H1 (cell line): ENCODE data around the gene UBQLN1.

Experiments
- BRCA1 ChIP-seq: IDR thresholded peaks from 2 replicates; pipeline ENCODE4 v1.6.1; 2012; ENCODE audit warnings: low read depth, low read length, improper control_type of control experiment
- CTCF ChIP-seq, 3 experiments: IDR thresholded peaks; 1 replicate in 2 of 3; 2 replicates in 1 of 3; pipeline versions ENCODE4 v1.5.1 to v1.6.1; 2011; ENCODE audit warnings: low read length in 3 of 3, mild to moderate bottlenecking in 3 of 3, inconsistent platforms in 2 of 3, low read depth in 1 of 3, moderate library complexity in 1 of 3; ENCODE audit not compliant: insufficient read depth in 1 of 3; ENCODE audit errors: control extremely low read depth in 1 of 3
- POLR2AphosphoS5 ChIP-seq: IDR thresholded peaks from 2 replicates; pipeline ENCODE4 v1.6.1; 2011; ENCODE audit warnings: low read depth, low read length
- RAD21 ChIP-seq, 2 experiments: IDR thresholded peaks in 1 of 2; conservative IDR thresholded peaks in 1 of 2; 2 replicates each; pipeline ENCODE4 v1.6.1; 2011; ENCODE audit warnings: low read depth in 2 of 2, low read length in 2 of 2, improper control_type of control experiment in 1 of 2, inconsistent platforms in 1 of 2, mild to moderate bottlenecking in 1 of 2, moderate library complexity in 1 of 2
- TF ChIP-seq, protein P1 (sequence below): IDR thresholded peaks from 2 replicates; pipeline ENCODE4 v1.6.1; 2012; ENCODE audit warnings: low read length, inconsistent platforms

DNA sequence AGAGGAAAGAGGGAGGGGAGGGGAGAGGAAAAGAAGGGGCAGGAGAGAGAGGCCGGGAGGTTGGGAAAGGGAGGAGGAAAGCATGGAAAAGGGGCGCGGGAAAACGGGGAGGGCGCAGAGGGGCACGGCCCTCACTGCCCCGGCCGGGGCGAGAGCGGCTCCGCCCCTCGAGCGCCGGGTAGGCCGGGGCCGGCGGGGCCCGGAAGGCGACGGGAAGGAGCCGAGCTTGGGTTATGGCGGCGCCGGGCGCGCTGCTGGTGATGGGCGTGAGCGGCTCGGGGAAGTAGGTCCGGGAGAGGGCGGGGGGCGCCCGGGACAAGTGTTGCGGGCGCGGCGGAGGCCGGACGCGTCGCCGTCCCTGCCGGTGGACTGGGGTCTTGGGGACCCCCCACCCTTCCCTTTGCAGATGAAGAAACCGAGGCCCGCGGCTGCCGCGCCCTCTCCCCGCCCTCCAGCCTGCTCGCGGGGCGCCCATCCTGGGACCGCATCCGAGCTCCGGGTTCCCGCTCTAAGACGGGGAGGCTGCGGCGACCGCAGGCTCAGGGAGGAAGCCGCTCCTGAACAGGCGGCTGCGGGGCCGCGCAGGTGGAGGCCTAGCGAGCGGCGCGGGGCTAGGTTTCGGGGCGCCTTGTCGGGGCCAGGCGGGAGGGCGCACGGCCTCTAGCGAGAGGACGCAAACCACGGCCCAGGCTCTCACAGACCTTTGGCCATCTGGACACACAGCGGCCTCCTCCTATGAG, 84.6 kb downstream of the UBQLN1 start, which contains the start of gene IDNK:
- no peak for TF ChIP-seq BRCA1
- TF ChIP-seq, protein P1, sequence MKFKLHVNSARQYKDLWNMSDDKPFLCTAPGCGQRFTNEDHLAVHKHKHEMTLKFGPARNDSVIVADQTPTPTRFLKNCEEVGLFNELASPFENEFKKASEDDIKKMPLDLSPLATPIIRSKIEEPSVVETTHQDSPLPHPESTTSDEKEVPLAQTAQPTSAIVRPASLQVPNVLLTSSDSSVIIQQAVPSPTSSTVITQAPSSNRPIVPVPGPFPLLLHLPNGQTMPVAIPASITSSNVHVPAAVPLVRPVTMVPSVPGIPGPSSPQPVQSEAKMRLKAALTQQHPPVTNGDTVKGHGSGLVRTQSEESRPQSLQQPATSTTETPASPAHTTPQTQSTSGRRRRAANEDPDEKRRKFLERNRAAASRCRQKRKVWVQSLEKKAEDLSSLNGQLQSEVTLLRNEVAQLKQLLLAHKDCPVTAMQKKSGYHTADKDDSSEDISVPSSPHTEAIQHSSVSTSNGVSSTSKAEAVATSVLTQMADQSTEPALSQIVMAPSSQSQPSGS = no peak
- no peak; the same call in 1 of the 2 replicates for TF ChIP-seq POLR2AphosphoS5
- TF ChIP-seq CTCF (IDR thresholded peaks at IDR 0.05; ENCODE audit: control extremely low read depth in 1 of 3, insufficient read depth in 1 of 3, low read depth in 1 of 3, low read length in 3 of 3) = no peak
- no peak for TF ChIP-seq RAD21 (IDR thresholded peaks at IDR 0.05 in 1 of 2, conservative IDR thresholded peaks at IDR 0.05 in 1 of 2; ENCODE audit: low read depth in 2 of 2, low read length in 2 of 2)
